Fibroblast of lung (primary cell): Measurements from ENCODE around the gene XRCC3. TPM values are rescaled to one million over a fixed set of nuclear protein-coding genes. Genes with fewer than 3 reads are reported as not detected.

Source experiments
- DNase-seq, 2 donors: peaks; one replicate each; pipeline versions ENCODE4 v3.0.0 to v3.0.0-alpha.2; 2010; ENCODE audit warnings: low read depth in 2 of 2
- H2AFZ ChIP-seq: 2 replicates; pipeline ENCODE4 v1.5.1; 2012; ENCODE audit warnings: low read length, control low read depth, inconsistent platforms
- H3K27ac ChIP-seq: 2 replicates; pipeline ENCODE4 v1.5.1; 2011; ENCODE audit warnings: low read length, control low read depth; ENCODE audit not compliant: insufficient read depth
- H3K27me3 ChIP-seq: 2 replicates; pipeline ENCODE4 v1.5.1; 2011; ENCODE audit warnings: mild to moderate bottlenecking, low read length; ENCODE audit not compliant: control insufficient read depth, insufficient read depth
- H3K36me3 ChIP-seq: 2 replicates; pipeline ENCODE4 v1.5.1; 2011; ENCODE audit warnings: low read length; ENCODE audit not compliant: control insufficient read depth, insufficient read depth
- H3K4me1 ChIP-seq: 2 replicates; pipeline ENCODE4 v1.5.1; 2011; ENCODE audit warnings: low read length; ENCODE audit not compliant: control insufficient read depth, insufficient read depth; ENCODE audit errors: extremely low read depth
- H3K4me2 ChIP-seq: 2 replicates; pipeline ENCODE4 v1.5.1; 2011; ENCODE audit warnings: low read length, control low read depth; ENCODE audit not compliant: insufficient read depth; ENCODE audit errors: extremely low read depth
- H3K4me3 ChIP-seq, 4 experiments: fragments of 200-600 bp in 1 of 4; sonication (generic) in 1 of 4; replicated peaks in 1 of 4; 2 replicates each; pipeline ENCODE4 v1.5.1; 2011 to 2016; ENCODE audit warnings: low read length in 4 of 4, low read depth in 3 of 4, mild to moderate bottlenecking in 3 of 4, control low read depth in 2 of 4, inconsistent platforms in 1 of 4, mixed read lengths in 1 of 4; ENCODE audit not compliant: insufficient read depth in 1 of 4; ENCODE audit errors: control extremely low read depth in 1 of 4
- H3K79me2 ChIP-seq: 2 replicates; pipeline ENCODE4 v1.5.1; 2012; ENCODE audit warnings: mild to moderate bottlenecking, low read length, inconsistent platforms; ENCODE audit not compliant: control insufficient read depth, insufficient read depth
- H3K9ac ChIP-seq: 2 replicates; pipeline ENCODE4 v1.5.1; 2011; ENCODE audit warnings: mild to moderate bottlenecking, low read length, control low read depth; ENCODE audit not compliant: insufficient read depth
- H3K9me3 ChIP-seq: 2 replicates; pipeline ENCODE4 v1.5.1; 2012; ENCODE audit warnings: low read depth, low read length; ENCODE audit not compliant: control insufficient read depth, insufficient read depth
- H4K20me1 ChIP-seq: 2 replicates; pipeline ENCODE4 v1.5.1; 2011; ENCODE audit warnings: low read length; ENCODE audit not compliant: control insufficient read depth, insufficient read depth; ENCODE audit errors: extremely low read depth
- CTCF ChIP-seq, 2 donors: IDR thresholded peaks in 1 of 2; conservative IDR thresholded peaks in 1 of 2; 1 replicate in 1 of 2; 2 replicates in 1 of 2; pipeline ENCODE4 v1.5.1; 2011 to 2012; ENCODE audit warnings: low read length in 2 of 2, control low read depth in 1 of 2, inconsistent platforms in 1 of 2, low read depth in 1 of 2, mild to moderate bottlenecking in 1 of 2
- EZH2 ChIP-seq: IDR thresholded peaks from 2 replicates; pipeline ENCODE4 v1.5.1; 2012; ENCODE audit warnings: low read length, control low read depth, mild to moderate bottlenecking; ENCODE audit errors: missing control alignments
- polyA plus RNA-seq, 2 donors: library from polyadenylated mRNA; depleted of rRNA in 1 of 2; stranded (reverse) in 1 of 2; unstranded in 1 of 2; fragments of >200 nt; gene quantifications; 2 replicates each; pipeline ENCODE4 v1.2.1, GENCODE V29; 2011 to 2012; ENCODE audit warnings: missing spikeins in 1 of 2
- total RNA-seq: library from RNA; depleted of rRNA; stranded (reverse); fragments of >200 nt; gene quantifications from 2 replicates; pipeline ENCODE4 v1.2.1, GENCODE V29; 2014

XRCC3 gene
- total and polyA plus RNA-seq, 2 donors (not counting 1 experiment from before 2014, with no cell fraction given) = 4.9 to 9.2 TPM

DNA sequence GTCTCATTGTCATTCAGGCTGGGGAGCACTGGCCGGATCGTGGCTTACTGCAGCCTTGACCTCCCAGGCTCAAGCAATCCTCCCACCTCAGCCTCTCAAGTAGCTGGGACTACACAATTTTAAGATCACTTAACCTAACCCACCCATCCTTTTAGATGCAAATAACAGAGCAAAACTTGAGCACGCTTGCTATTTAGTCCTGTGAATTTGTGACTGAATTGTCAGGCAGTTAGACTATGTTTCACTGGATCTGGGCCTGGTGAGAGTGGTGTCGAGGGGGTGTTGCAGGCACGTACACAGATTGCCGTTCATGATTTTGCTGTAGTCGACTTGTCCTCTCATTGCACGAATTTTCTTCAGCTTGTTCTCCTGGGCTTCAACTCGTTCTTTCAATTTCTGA is 38.5 kb upstream of the XRCC3 start:
- H3K4me2 ChIP-seq = no peak overlapping the region
- TF ChIP-seq EZH2 (no peak), CTCF (conservative IDR thresholded peaks at IDR 0.05 in 1 of 2, IDR thresholded peaks at IDR 0.05 in 1 of 2; ENCODE audit: low read depth in 1 of 2, low read length in 2 of 2) (no peak)
- no peak overlapping the region for H3K27ac ChIP-seq
- H3K36me3 ChIP-seq = no peaks in the 10 kb centered on the region
- H2AFZ ChIP-seq = no peak overlapping the region
- no peaks in the 10 kb centered on the region for H3K9me3 ChIP-seq
- H3K9ac ChIP-seq = no peak overlapping the region
- no peak overlapping the region for H3K4me3 ChIP-seq
- H3K79me2 ChIP-seq = no peaks in the 10 kb centered on the region
- no peaks in the 10 kb centered on the region for H4K20me1 ChIP-seq
- no peak for DNase-seq
- no peaks in the 10 kb centered on the region for H3K4me1 ChIP-seq
- H3K27me3 ChIP-seq = no peaks in the 10 kb centered on the region

- no peak for DNase-seq
- no peak overlapping the region for H2AFZ ChIP-seq
- H3K4me2 ChIP-seq = no peak overlapping the region
- no peaks in the 10 kb centered on the region for H4K20me1 ChIP-seq
- H3K36me3 ChIP-seq = no peaks in the 10 kb centered on the region
- no peaks in the 10 kb centered on the region for H3K9me3 ChIP-seq
- no peaks in the 10 kb centered on the region for H3K4me1 ChIP-seq
- no peaks in the 10 kb centered on the region for H3K27me3 ChIP-seq
- H3K79me2 ChIP-seq = no peaks in the 10 kb centered on the region
- TF ChIP-seq CTCF (conservative IDR thresholded peaks at IDR 0.05 in 1 of 2, IDR thresholded peaks at IDR 0.05 in 1 of 2; ENCODE audit: low read depth in 1 of 2, low read length in 2 of 2) = no peak
- TF ChIP-seq EZH2 = no peak
- no peak overlapping the region for H3K27ac ChIP-seq
- H3K4me3 ChIP-seq = no peak overlapping the region
- no peak overlapping the region for H3K9ac ChIP-seq
These were observed 34.6 kb upstream of the XRCC3 start for GRCh38 chr14:103749860-103750259.

- no peaks in the 10 kb centered on the region for H3K79me2 ChIP-seq
- no peak overlapping the region for H3K27ac ChIP-seq
- no peak overlapping the region for H3K4me3 ChIP-seq
- H3K4me1 ChIP-seq = no peaks in the 10 kb centered on the region
- H4K20me1 ChIP-seq = no peaks in the 10 kb centered on the region
- TF ChIP-seq EZH2 (no peak), CTCF (conservative IDR thresholded peaks at IDR 0.05 in 1 of 2, IDR thresholded peaks at IDR 0.05 in 1 of 2; ENCODE audit: low read depth in 1 of 2, low read length in 2 of 2) (no peak)
- H3K9me3 ChIP-seq = no peaks in the 10 kb centered on the region
- DNase-seq = no peak
- H2AFZ ChIP-seq = no peak overlapping the region
- H3K4me2 ChIP-seq = no peak overlapping the region
- no peaks in the 10 kb centered on the region for H3K27me3 ChIP-seq
- H3K36me3 ChIP-seq = no peaks in the 10 kb centered on the region
- H3K9ac ChIP-seq = no peak overlapping the region
These were observed 34.2 kb upstream of the XRCC3 start for GRCh38 chr14:103749452-103749851.
